Measurements from ENCODE around the gene METRN. TPM values are rescaled to one million over a fixed set of nuclear protein-coding genes. Genes with fewer than 3 reads are reported as not detected.

The METRN gene
- polyA plus RNA-seq, 1 donor (not counting 4 experiments of a cell fraction or from before 2014, with no cell fraction given) = 42.1 TPM

DNA sequence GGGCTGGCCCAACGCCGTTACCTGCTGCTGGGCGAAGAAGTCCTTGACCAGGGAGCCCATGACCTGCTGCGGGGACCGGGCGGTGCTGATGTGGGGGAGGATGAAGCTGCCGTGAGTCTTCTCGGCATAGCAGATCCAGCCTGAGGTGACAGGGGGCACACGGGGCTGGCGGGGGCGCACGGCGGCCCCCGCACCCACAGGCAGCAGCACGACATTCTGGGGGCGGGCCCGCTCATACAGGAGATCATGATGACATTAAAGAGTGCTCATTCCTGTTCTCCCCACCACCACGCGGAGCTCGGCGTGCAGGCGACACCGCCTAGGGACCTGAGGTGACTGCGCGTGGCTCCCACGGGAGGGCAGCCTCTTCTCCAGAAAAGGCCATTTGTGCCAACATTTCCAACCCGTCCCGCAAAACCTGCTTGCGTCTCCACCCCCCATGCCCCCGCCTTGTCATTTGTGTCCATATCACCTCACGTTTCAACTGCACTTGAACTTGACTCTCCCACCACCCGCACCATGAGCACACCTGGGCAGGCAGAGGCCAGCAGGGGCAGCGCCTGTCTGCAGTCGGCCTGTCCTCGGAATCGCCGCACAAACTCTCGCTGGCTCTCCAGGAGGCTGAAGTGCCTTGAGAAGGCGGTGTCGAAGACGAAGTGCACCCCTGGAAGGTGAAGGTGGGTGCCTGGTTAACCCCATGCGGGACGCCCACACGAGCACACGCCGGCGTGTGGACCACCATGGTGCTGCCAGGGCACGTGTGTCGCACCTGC, 19.5 kb downstream of the METRN start:
- peaks cover under 1% of the 10 kb centered on the region for H3K79me2 ChIP-seq (ENCODE audit: control insufficient read depth, insufficient read depth, low read length)
- H3K4me1 ChIP-seq (ENCODE audit: control insufficient read depth, extremely low read depth, insufficient read depth, low read length) = peaks cover 6% of the 10 kb centered on the region
- H3K4me2 ChIP-seq (ENCODE audit: control insufficient read depth, extremely low read depth, insufficient read depth, low read depth, low read length) = no peak overlapping the region
- H4K20me1 ChIP-seq (ENCODE audit: control insufficient read depth, extremely low read depth, insufficient read depth, low read length) = no peaks in the 10 kb centered on the region
- no peak for FAIRE-seq
- no peak overlapping the region for H3K9ac ChIP-seq (ENCODE audit: control insufficient read depth, extremely low read depth, insufficient read depth, low read length)
- H3K27ac ChIP-seq (ENCODE audit: control insufficient read depth, insufficient read depth, low read length) = no peak overlapping the region
- H2AFZ ChIP-seq (ENCODE audit: control insufficient read depth, low read length) = no peak overlapping the region
- no peak overlapping the region for H3K4me3 ChIP-seq (ENCODE audit: control insufficient read depth in 2 of 3, extremely low read depth in 1 of 3, insufficient read depth in 2 of 3, low read depth in 1 of 3, low read length in 3 of 3)
- dilution Hi-C loops (cut with MboI; ENCODE audit: extremely low pct_ligation_motif_present, low sequenced_read_pairs) = no loop called here
- H3K27me3 ChIP-seq (ENCODE audit: control insufficient read depth, extremely low read depth, insufficient read depth, low read length) = no peaks in the 10 kb centered on the region
- H3K36me3 ChIP-seq (ENCODE audit: control insufficient read depth in 2 of 2, extremely low read depth in 1 of 2, insufficient read depth in 2 of 2, low read length in 2 of 2) = peaks cover 25 to 33% of the 10 kb centered on the region in 2 experiments
- H3K9me1 ChIP-seq (ENCODE audit: control insufficient read depth, extremely low read depth, insufficient read depth, low read length) = no peaks in the 10 kb centered on the region
- TF ChIP-seq, protein P1, sequence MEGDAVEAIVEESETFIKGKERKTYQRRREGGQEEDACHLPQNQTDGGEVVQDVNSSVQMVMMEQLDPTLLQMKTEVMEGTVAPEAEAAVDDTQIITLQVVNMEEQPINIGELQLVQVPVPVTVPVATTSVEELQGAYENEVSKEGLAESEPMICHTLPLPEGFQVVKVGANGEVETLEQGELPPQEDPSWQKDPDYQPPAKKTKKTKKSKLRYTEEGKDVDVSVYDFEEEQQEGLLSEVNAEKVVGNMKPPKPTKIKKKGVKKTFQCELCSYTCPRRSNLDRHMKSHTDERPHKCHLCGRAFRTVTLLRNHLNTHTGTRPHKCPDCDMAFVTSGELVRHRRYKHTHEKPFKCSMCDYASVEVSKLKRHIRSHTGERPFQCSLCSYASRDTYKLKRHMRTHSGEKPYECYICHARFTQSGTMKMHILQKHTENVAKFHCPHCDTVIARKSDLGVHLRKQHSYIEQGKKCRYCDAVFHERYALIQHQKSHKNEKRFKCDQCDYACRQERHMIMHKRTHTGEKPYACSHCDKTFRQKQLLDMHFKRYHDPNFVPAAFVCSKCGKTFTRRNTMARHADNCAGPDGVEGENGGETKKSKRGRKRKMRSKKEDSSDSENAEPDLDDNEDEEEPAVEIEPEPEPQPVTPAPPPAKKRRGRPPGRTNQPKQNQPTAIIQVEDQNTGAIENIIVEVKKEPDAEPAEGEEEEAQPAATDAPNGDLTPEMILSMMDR (optimal IDR thresholded peaks at IDR 0.05 in 1 of 3, IDR thresholded peaks at IDR 0.05 in 1 of 3, conservative IDR thresholded peaks at IDR 0.05 in 1 of 3; ENCODE audit: extremely low read depth in 1 of 3, insufficient read depth in 2 of 3, low read length in 3 of 3) = no peak
- DNase-seq (ENCODE audit: low read depth, low spot score) = no peak
- H3K9me3 ChIP-seq (ENCODE audit: control insufficient read depth, low read depth, low read length) = no peaks in the 10 kb centered on the region

DNA sequence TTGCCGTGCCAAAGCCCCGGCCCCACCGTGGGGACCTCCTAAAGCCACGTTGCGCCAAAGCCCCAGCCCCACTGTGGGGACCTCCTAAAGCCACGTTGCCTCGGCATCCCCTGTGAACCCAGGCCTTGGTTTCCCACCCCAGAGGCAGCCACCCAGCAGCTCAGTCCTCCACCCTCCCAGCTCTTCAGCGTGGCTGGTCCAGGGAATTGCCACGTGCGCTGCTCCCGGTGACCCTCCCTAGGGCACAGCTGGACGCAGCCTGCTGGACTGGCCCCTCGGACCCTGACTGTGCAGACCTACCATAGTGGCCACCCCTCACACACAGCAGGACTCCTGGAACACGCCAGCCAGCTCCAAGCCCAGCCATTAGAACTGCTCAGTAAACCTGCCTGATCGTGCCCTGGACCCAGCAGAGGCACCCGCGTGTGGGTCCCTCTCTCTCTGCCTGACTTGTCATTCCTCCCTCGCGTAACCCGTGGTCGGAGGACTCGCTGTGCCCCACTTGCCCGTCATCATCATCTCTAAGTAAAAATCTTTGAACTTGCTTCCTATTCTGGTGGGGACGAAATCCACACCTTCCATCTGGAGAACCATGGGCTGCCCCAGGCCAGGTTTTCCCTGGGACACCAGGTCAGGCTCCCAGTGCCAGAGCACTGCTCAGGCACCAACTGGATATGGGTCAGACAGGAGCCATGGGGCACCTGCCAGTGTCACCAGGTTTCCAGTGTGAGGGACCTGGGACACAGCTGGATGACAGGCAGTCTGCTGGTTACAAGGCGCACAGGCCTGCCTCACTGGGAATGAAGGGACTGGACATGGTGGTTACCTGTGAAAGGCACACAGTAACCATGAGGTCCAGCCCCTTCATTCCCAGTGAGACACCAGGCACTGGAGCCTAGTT, 20.3 kb downstream of the METRN start:
- Histone ChIP-seq H3K9me3 (ENCODE audit: control insufficient read depth, low read depth, low read length) (no peaks in the 10 kb centered on the region), H3K36me3 (ENCODE audit: control insufficient read depth in 2 of 2, extremely low read depth in 1 of 2, insufficient read depth in 2 of 2, low read length in 2 of 2) (peaks cover 25 to 30% of the 10 kb centered on the region in 2 experiments), H4K20me1 (ENCODE audit: control insufficient read depth, extremely low read depth, insufficient read depth, low read length) (no peaks in the 10 kb centered on the region), H3K4me3 (ENCODE audit: control insufficient read depth in 2 of 3, extremely low read depth in 1 of 3, insufficient read depth in 2 of 3, low read depth in 1 of 3, low read length in 3 of 3) (no peak overlapping the region), H3K4me2 (ENCODE audit: control insufficient read depth, extremely low read depth, insufficient read depth, low read depth, low read length) (no peak overlapping the region), H2AFZ (ENCODE audit: control insufficient read depth, low read length) (no peak overlapping the region), H3K27ac (ENCODE audit: control insufficient read depth, insufficient read depth, low read length) (no peak overlapping the region), H3K79me2 (ENCODE audit: control insufficient read depth, insufficient read depth, low read length) (peaks cover 9% of the 10 kb centered on the region), H3K9me1 (ENCODE audit: control insufficient read depth, extremely low read depth, insufficient read depth, low read length) (no peaks in the 10 kb centered on the region), H3K27me3 (ENCODE audit: control insufficient read depth, extremely low read depth, insufficient read depth, low read length) (no peaks in the 10 kb centered on the region), H3K4me1 (ENCODE audit: control insufficient read depth, extremely low read depth, insufficient read depth, low read length) (peaks cover 13% of the 10 kb centered on the region), H3K9ac (ENCODE audit: control insufficient read depth, extremely low read depth, insufficient read depth, low read length) (no peak overlapping the region)
- TF ChIP-seq, protein P1 (optimal IDR thresholded peaks at IDR 0.05 in 1 of 3, IDR thresholded peaks at IDR 0.05 in 1 of 3, conservative IDR thresholded peaks at IDR 0.05 in 1 of 3; ENCODE audit: extremely low read depth in 1 of 3, insufficient read depth in 2 of 3, low read length in 3 of 3) = no peak
- TF ChIP-seq EZH2 (IDR thresholded peaks at IDR 0.05; ENCODE audit: low read length) = no peak
- dilution Hi-C loops (cut with MboI; ENCODE audit: extremely low pct_ligation_motif_present, low sequenced_read_pairs) = no loop called here
- FAIRE-seq (no peak), DNase-seq (ENCODE audit: low read depth, low spot score) (no peak)
